ENCODE results near the gene OXCT1.

The OXCT1 gene

DNA sequence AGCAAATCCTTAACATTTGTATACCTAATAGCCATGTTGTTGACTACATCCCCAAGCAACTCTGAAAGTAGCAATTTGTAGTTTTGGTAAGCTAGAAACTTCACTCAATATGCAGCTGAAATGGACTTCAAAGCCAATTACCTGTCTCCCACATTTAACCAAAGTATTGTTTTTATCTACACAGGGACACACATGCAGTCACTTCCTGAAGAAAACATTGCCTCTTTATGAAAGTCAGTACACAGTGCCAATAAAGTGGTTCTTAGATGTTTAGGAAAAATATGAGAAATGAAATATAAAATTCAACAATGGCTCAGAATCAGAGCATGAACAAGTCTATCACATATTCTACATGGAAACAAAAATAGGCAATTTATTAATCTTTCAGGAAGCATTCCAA, 49.2 kb downstream of the OXCT1 start:
- H3K4me3 ChIP-seq (ENCODE audit: low read depth, low read length): no peak overlapping the region
- ChIA-PET POLR2A (no interaction called here), CTCF (interaction anchor here (0.6 kb wide), 1 partner anchor 24 kb away, joined by 3 read pairs; no protein-coding TSS in a partner anchor)

GRCh38 chr5:41820150-41820549, 50.1 kb downstream of the OXCT1 start:
- H3K4me1 ChIP-seq (ENCODE audit: control insufficient read depth, insufficient read depth, low read length): no peaks in the 10 kb centered on the region
- ChIA-PET POLR2A (no interaction called here), CTCF (no interaction called here)
- no peak overlapping the region for H3K4me3 ChIP-seq (ENCODE audit: low read depth, low read length)
- no peaks in the 10 kb centered on the region for H3K9me3 ChIP-seq (ENCODE audit: control insufficient read depth, insufficient read depth, low read depth, low read length)
- no peak overlapping the region for H3K27ac ChIP-seq (ENCODE audit: extremely low read depth, low read depth, low read length)
- H3K36me3 ChIP-seq (ENCODE audit: control insufficient read depth in 2 of 2, insufficient read depth in 1 of 2, low read length in 2 of 2): no peaks in the 10 kb centered on the region; a peak in 1 of 3 replicates
- TF ChIP-seq ZNF701 (tag by site-specific recombination; IDR thresholded peaks at IDR 0.05) (no peak), ZNF169 (tag by site-specific recombination; IDR thresholded peaks at IDR 0.05) (no peak), BCL6B (tag by site-specific recombination; IDR thresholded peaks at IDR 0.05) (no peak), ZNF239 (tag by site-specific recombination; IDR thresholded peaks at IDR 0.05) (no peak), ZBTB17 (tag by site-specific recombination; IDR thresholded peaks at IDR 0.05) (no peak), ZNF433 (tag by site-specific recombination; IDR thresholded peaks at IDR 0.05; ENCODE audit: low read depth) (no peak), ZNF510 (tag by site-specific recombination; IDR thresholded peaks at IDR 0.05; ENCODE audit: insufficient replicate concordance) (no peak), ZNF133 (tag by site-specific recombination; IDR thresholded peaks at IDR 0.05) (no peak), ZNF837 (tag by site-specific recombination; IDR thresholded peaks at IDR 0.05) (no peak)
- TF ChIP-seq, protein P1, sequence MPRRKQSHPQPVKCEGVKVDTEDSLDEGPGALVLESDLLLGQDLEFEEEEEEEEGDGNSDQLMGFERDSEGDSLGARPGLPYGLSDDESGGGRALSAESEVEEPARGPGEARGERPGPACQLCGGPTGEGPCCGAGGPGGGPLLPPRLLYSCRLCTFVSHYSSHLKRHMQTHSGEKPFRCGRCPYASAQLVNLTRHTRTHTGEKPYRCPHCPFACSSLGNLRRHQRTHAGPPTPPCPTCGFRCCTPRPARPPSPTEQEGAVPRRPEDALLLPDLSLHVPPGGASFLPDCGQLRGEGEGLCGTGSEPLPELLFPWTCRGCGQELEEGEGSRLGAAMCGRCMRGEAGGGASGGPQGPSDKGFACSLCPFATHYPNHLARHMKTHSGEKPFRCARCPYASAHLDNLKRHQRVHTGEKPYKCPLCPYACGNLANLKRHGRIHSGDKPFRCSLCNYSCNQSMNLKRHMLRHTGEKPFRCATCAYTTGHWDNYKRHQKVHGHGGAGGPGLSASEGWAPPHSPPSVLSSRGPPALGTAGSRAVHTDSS (tag by site-specific recombination; IDR thresholded peaks at IDR 0.05): no peak
- TF ChIP-seq, protein P2, sequence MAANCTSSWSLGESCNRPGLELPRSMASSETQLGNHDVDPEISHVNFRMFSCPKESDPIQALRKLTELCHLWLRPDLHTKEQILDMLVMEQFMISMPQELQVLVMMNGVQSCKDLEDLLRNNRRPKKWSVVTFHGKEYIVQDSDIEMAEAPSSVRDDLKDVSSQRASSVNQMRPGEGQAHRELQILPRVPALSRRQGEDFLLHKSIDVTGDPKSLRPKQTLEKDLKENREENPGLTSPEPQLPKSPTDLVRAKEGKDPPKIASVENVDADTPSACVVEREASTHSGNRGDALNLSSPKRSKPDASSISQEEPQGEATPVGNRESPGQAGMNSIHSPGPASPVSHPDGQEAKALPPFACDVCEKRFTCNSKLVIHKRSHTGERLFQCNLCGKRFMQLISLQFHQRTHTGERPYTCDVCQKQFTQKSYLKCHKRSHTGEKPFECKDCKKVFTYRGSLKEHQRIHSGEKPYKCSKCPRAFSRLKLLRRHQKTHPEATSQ (tag by site-specific recombination; IDR thresholded peaks at IDR 0.05): no peak
- TF ChIP-seq, protein P3, sequence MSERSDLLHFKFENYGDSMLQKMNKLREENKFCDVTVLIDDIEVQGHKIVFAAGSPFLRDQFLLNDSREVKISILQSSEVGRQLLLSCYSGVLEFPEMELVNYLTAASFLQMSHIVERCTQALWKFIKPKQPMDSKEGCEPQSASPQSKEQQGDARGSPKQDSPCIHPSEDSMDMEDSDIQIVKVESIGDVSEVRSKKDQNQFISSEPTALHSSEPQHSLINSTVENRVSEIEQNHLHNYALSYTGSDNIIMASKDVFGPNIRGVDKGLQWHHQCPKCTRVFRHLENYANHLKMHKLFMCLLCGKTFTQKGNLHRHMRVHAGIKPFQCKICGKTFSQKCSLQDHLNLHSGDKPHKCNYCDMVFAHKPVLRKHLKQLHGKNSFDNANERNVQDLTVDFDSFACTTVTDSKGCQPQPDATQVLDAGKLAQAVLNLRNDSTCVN (tag by site-specific recombination; optimal IDR thresholded peaks at IDR 0.05): no peak

More for the DNA sequence above, 49.2 kb downstream of the OXCT1 start:
- Histone ChIP-seq H3K27ac (ENCODE audit: extremely low read depth, low read depth, low read length) (no peak overlapping the region), H3K4me1 (ENCODE audit: control insufficient read depth, insufficient read depth, low read length) (no peaks in the 10 kb centered on the region), H3K36me3 (ENCODE audit: control insufficient read depth in 2 of 2, insufficient read depth in 1 of 2, low read length in 2 of 2) (no peaks in the 10 kb centered on the region; a peak in 1 of 3 replicates), H3K9me3 (ENCODE audit: control insufficient read depth, insufficient read depth, low read depth, low read length) (no peaks in the 10 kb centered on the region)
- TF ChIP-seq YY2 (tag by site-specific recombination; IDR thresholded peaks at IDR 0.05) (no peak), ZNF423 (tag by site-specific recombination; IDR thresholded peaks at IDR 0.05) (no peak), ZNF341 (tag by site-specific recombination; IDR thresholded peaks at IDR 0.05; ENCODE audit: low read depth) (no peak), ZBTB49 (tag by site-specific recombination; IDR thresholded peaks at IDR 0.05; ENCODE audit: low read depth) (no peak), OSR2 (tag by site-specific recombination; IDR thresholded peaks at IDR 0.05) (no peak), BCL11B (tag by site-specific recombination; IDR thresholded peaks at IDR 0.05; ENCODE audit: low read depth) (no peak), ZNF610 (tag by site-specific recombination; IDR thresholded peaks at IDR 0.05; ENCODE audit: borderline replicate concordance) (no peak), ZBTB1 (tag by site-specific recombination; IDR thresholded peaks at IDR 0.05) (no peak), ZNF670 (tag by site-specific recombination; IDR thresholded peaks at IDR 0.05; ENCODE audit: low read depth) (no peak), SP2 (tag by site-specific recombination; IDR thresholded peaks at IDR 0.05) (no peak), MZF1 (tag by site-specific recombination; IDR thresholded peaks at IDR 0.05; ENCODE audit: borderline replicate concordance) (no peak), BCL11A (tag by site-specific recombination; IDR thresholded peaks at IDR 0.05; ENCODE audit: low read depth) (no peak), ZNF701 (tag by site-specific recombination; IDR thresholded peaks at IDR 0.05) (no peak), ZNF350 (tag by site-specific recombination; IDR thresholded peaks at IDR 0.05) (no peak)
- TF ChIP-seq, protein P4, sequence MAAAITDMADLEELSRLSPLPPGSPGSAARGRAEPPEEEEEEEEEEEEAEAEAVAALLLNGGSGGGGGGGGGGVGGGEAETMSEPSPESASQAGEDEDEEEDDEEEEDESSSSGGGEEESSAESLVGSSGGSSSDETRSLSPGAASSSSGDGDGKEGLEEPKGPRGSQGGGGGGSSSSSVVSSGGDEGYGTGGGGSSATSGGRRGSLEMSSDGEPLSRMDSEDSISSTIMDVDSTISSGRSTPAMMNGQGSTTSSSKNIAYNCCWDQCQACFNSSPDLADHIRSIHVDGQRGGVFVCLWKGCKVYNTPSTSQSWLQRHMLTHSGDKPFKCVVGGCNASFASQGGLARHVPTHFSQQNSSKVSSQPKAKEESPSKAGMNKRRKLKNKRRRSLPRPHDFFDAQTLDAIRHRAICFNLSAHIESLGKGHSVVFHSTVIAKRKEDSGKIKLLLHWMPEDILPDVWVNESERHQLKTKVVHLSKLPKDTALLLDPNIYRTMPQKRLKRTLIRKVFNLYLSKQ (tag by site-specific recombination; IDR thresholded peaks at IDR 0.05; ENCODE audit: borderline replicate concordance): no peak
- TF ChIP-seq, protein P5, sequence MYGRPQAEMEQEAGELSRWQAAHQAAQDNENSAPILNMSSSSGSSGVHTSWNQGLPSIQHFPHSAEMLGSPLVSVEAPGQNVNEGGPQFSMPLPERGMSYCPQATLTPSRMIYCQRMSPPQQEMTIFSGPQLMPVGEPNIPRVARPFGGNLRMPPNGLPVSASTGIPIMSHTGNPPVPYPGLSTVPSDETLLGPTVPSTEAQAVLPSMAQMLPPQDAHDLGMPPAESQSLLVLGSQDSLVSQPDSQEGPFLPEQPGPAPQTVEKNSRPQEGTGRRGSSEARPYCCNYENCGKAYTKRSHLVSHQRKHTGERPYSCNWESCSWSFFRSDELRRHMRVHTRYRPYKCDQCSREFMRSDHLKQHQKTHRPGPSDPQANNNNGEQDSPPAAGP (tag by site-specific recombination; IDR thresholded peaks at IDR 0.05): no peak

Measured in HEK293 (cell line).